ENCODE measurements around the gene RSPH9.

The RSPH9 gene

DNA sequence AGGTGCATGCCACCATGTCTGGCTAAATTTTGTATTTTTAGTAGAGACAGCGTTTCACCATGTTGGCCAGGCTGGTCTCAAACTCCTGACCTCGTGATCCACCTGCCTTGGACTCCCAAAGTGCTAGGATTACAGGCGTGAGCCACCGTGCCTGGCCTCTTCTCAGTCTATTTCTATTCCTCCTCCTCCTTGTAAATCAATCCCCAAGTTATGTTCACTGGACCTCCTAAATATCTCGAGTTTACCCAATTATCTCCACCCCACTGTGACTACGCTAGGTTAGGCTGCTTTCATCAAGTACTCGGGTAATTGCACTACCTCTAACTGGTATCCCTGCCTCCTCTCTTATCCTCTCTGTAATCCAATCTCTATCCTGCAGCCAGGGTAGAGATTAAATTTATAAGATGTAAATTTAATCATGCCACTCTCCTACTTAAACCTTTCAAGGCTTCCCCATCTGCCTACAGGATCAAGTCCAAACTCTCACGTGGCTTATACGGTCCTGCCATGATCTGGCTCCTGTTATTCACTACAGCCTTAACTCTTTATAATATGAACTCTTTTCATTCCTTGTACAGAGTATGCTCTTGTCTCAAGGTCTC lies 10.0 kb upstream of the RSPH9 start:
- H2BK12ac ChIP-seq (ENCODE audit: low read length), result no peak overlapping the region
- no peaks in the 10 kb centered on the region for H3K27me3 ChIP-seq (ENCODE audit: control insufficient read depth in 3 of 3, insufficient read depth in 3 of 3, low read depth in 1 of 3, low read length in 3 of 3)
- H3K9ac ChIP-seq (ENCODE audit: low read depth, low read length, poor library complexity), result no peak overlapping the region
- peak overlapping the region; percentile 83 for H4K8ac ChIP-seq (ENCODE audit: low read depth, low read length)
- no peak overlapping the region for H3K14ac ChIP-seq (ENCODE audit: low read length)
- peak overlapping the region; percentile 58 for H3K23ac ChIP-seq (ENCODE audit: low read depth, low read length, poor library complexity)
- no peak for DNase-seq (ENCODE audit: low spot score)
- H3K36me3 ChIP-seq (replicated peaks in 1 of 2; ENCODE audit: control insufficient read depth in 2 of 2, insufficient read depth in 2 of 2, low read length in 2 of 2), result peaks cover 9 to 31% of the 10 kb centered on the region in 2 donors
- H3K79me1 ChIP-seq (ENCODE audit: low read depth, low read length), result peaks cover 4% of the 10 kb centered on the region
- peak overlapping the region; percentile 76 for H2BK15ac ChIP-seq (ENCODE audit: low read length)
- peak overlapping the region; percentile 94 for H2AFZ ChIP-seq (ENCODE audit: low read length)
- H3K18ac ChIP-seq (ENCODE audit: low read length), result no peak overlapping the region
- WGBS, 2 donors (ENCODE audit: extremely low coverage in 2 of 2, insufficient read length in 2 of 2, insufficient replicate concordance in 1 of 2), result no CpG with 5 or more reads among the region's 9 CpGs
- no peak overlapping the region for H2BK120ac ChIP-seq (ENCODE audit: low read depth, low read length)
- no peak overlapping the region for H3K4me2 ChIP-seq (ENCODE audit: insufficient read depth, low read length, poor library complexity, severe bottlenecking)
- H3K4me3 ChIP-seq (ENCODE audit: low read length in 2 of 2), result no peak overlapping the region
- no peak overlapping the region for H2BK5ac ChIP-seq (ENCODE audit: low read length)
- no peak overlapping the region for H3K4ac ChIP-seq (ENCODE audit: low read length)
- no peak overlapping the region for H3K27ac ChIP-seq (replicated peaks; ENCODE audit: low read length)
- peaks cover 10 to 11% of the 10 kb centered on the region in 2 donors for H3K4me1 ChIP-seq (ENCODE audit: control insufficient read depth in 2 of 2, insufficient read depth in 1 of 2, low read depth in 1 of 2, low read length in 2 of 2)
- H3K9me3 ChIP-seq (replicated peaks in 1 of 2; ENCODE audit: control insufficient read depth in 2 of 2, insufficient read depth in 1 of 2, low read depth in 1 of 2, low read length in 2 of 2), result no peaks in the 10 kb centered on the region
- no peak overlapping the region for H4K91ac ChIP-seq (ENCODE audit: low read depth, low read length, poor library complexity)
- peak overlapping the region; percentile 56 for H2AK5ac ChIP-seq (ENCODE audit: low read depth, low read length)

GRCh38 chr6:43635387-43636307 lies 9.2 kb upstream of the RSPH9 start, which contains the start of gene MAD2L1BP:
Gene MAD2L1BP (plus strand): TSS chr6:43635840. CDS start chr6:43635876, 36 bp downstream.
- Histone ChIP-seq H3K4me3 (ENCODE audit: low read length in 2 of 2) (peak within 1 kb of the TSS; percentile 68 to 94), H3K36me3 (replicated peaks in 1 of 2; ENCODE audit: control insufficient read depth in 2 of 2, insufficient read depth in 2 of 2, low read length in 2 of 2) (peaks cover 18 to 39% of the 10 kb centered on the region in 2 donors), H3K79me1 (ENCODE audit: low read depth, low read length) (peaks cover 7% of the 10 kb centered on the region), H3K18ac (ENCODE audit: low read length) (peak within 1 kb of the TSS; percentile 96), H3K9me3 (replicated peaks in 1 of 2; ENCODE audit: control insufficient read depth in 2 of 2, insufficient read depth in 1 of 2, low read depth in 1 of 2, low read length in 2 of 2) (no peaks in the 10 kb centered on the region), H3K23ac (ENCODE audit: low read depth, low read length, poor library complexity) (peak within 1 kb of the TSS; percentile 58), H3K4me1 (ENCODE audit: control insufficient read depth in 2 of 2, insufficient read depth in 1 of 2, low read depth in 1 of 2, low read length in 2 of 2) (peaks cover 6 to 8% of the 10 kb centered on the region in 2 donors), H2BK12ac (ENCODE audit: low read length) (no peak within 1 kb of the TSS), H2BK5ac (ENCODE audit: low read length) (peak within 1 kb of the TSS; percentile 57), H3K14ac (ENCODE audit: low read length) (no peak within 1 kb of the TSS), H4K8ac (ENCODE audit: low read depth, low read length) (peak within 1 kb of the TSS; percentile 83), H3K4me2 (ENCODE audit: insufficient read depth, low read length, poor library complexity, severe bottlenecking) (peak within 1 kb of the TSS; percentile 77), H2BK120ac (ENCODE audit: low read depth, low read length) (no peak within 1 kb of the TSS), H3K27ac (replicated peaks; ENCODE audit: low read length) (peak within 1 kb of the TSS; percentile 42), H3K9ac (ENCODE audit: low read depth, low read length, poor library complexity) (peak within 1 kb of the TSS; percentile 85), H2AFZ (ENCODE audit: low read length) (peak within 1 kb of the TSS; percentile 94), H2AK5ac (ENCODE audit: low read depth, low read length) (peak within 1 kb of the TSS; percentile 56), H4K91ac (ENCODE audit: low read depth, low read length, poor library complexity) (no peak within 1 kb of the TSS), H3K27me3 (ENCODE audit: control insufficient read depth in 3 of 3, insufficient read depth in 3 of 3, low read depth in 1 of 3, low read length in 3 of 3) (no peaks in the 10 kb centered on the region), H3K4ac (ENCODE audit: low read length) (no peak within 1 kb of the TSS), H2BK15ac (ENCODE audit: low read length) (peak within 1 kb of the TSS; percentile 76)
- peak; percentile 63 for DNase-seq (ENCODE audit: low spot score)
- WGBS, 2 donors (ENCODE audit: extremely low coverage in 2 of 2, insufficient read length in 2 of 2, insufficient replicate concordance in 1 of 2), result no CpG with 5 or more reads among the region's 48 CpGs

GRCh38 chr6:43636308-43636659 lies 8.6 kb upstream of the RSPH9 start:
- peaks cover 7% of the 10 kb centered on the region for H3K79me1 ChIP-seq (ENCODE audit: low read depth, low read length)
- no peak overlapping the region for H2BK120ac ChIP-seq (ENCODE audit: low read depth, low read length)
- WGBS, 2 donors (ENCODE audit: extremely low coverage in 2 of 2, insufficient read length in 2 of 2, insufficient replicate concordance in 1 of 2), result no CpG with 5 or more reads among the region's 7 CpGs
- peak overlapping the region; percentile 57 for H2BK5ac ChIP-seq (ENCODE audit: low read length)
- H3K14ac ChIP-seq (ENCODE audit: low read length), result no peak overlapping the region
- peaks cover 6 to 8% of the 10 kb centered on the region in 2 donors for H3K4me1 ChIP-seq (ENCODE audit: control insufficient read depth in 2 of 2, insufficient read depth in 1 of 2, low read depth in 1 of 2, low read length in 2 of 2)
- H3K23ac ChIP-seq (ENCODE audit: low read depth, low read length, poor library complexity), result no peak overlapping the region
- peak overlapping the region; percentile 94 for H2AFZ ChIP-seq (ENCODE audit: low read length)
- peaks cover 19 to 46% of the 10 kb centered on the region in 2 donors for H3K36me3 ChIP-seq (replicated peaks in 1 of 2; ENCODE audit: control insufficient read depth in 2 of 2, insufficient read depth in 2 of 2, low read length in 2 of 2)
- no peak overlapping the region for H2BK15ac ChIP-seq (ENCODE audit: low read length)
- H3K27me3 ChIP-seq (ENCODE audit: control insufficient read depth in 3 of 3, insufficient read depth in 3 of 3, low read depth in 1 of 3, low read length in 3 of 3), result no peaks in the 10 kb centered on the region
- no peak overlapping the region for H3K27ac ChIP-seq (replicated peaks; ENCODE audit: low read length)
- no peak overlapping the region for H4K91ac ChIP-seq (ENCODE audit: low read depth, low read length, poor library complexity)
- no peak for DNase-seq (ENCODE audit: low spot score)
- no peak overlapping the region for H2AK5ac ChIP-seq (ENCODE audit: low read depth, low read length)
- H3K4ac ChIP-seq (ENCODE audit: low read length), result no peak overlapping the region
- H3K4me2 ChIP-seq (ENCODE audit: insufficient read depth, low read length, poor library complexity, severe bottlenecking), result peak overlapping the region; percentile 77
- H3K18ac ChIP-seq (ENCODE audit: low read length), result no peak overlapping the region
- H3K9me3 ChIP-seq (replicated peaks in 1 of 2; ENCODE audit: control insufficient read depth in 2 of 2, insufficient read depth in 1 of 2, low read depth in 1 of 2, low read length in 2 of 2), result no peaks in the 10 kb centered on the region
- no peak overlapping the region for H4K8ac ChIP-seq (ENCODE audit: low read depth, low read length)
- H3K9ac ChIP-seq (ENCODE audit: low read depth, low read length, poor library complexity), result peak overlapping the region; percentile 17
- H2BK12ac ChIP-seq (ENCODE audit: low read length), result no peak overlapping the region
- H3K4me3 ChIP-seq (ENCODE audit: low read length in 2 of 2), result peak overlapping the region; percentile 68 to 94
